ENCODE data around the gene CST1.

The CST1 gene

DNA sequence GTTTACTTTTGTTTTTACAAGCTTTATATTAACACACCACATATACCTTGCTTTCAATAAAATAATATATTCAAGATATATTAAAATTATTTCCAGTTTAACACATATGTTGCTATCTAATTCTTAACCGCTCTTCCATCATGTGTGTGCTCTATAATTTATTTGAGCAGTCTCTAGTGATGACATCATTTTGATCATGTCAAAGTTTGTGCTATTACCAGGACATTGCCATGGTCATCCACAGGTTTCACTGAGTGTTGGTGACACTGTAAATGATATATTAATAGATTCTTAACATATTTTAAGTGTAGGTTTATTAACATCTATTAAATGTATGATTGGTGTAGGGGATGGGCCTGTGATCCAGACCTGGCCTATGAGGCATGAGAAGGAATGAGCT, 44.8 kb downstream of the CST1 start:
- H3K27ac ChIP-seq (ENCODE audit: low read depth, low read length) = no peak overlapping the region
- no peaks in the 10 kb centered on the region for H3K27me3 ChIP-seq (ENCODE audit: insufficient read depth, low read length)
- H3K36me3 ChIP-seq (ENCODE audit: insufficient read depth, low read length) = no peaks in the 10 kb centered on the region
- no peaks in the 10 kb centered on the region for H3K9me3 ChIP-seq (ENCODE audit: insufficient read depth, low read depth, low read length)
- no peak overlapping the region for H3K4me3 ChIP-seq (ENCODE audit: low read length)
- 100% methylated on average over 1 of the region's 1 CpG for WGBS
- no peak overlapping the region for H3K9ac ChIP-seq (ENCODE audit: low read depth, low read length)
- H3K4me1 ChIP-seq (ENCODE audit: insufficient read depth, low read length) = no peaks in the 10 kb centered on the region

DNA sequence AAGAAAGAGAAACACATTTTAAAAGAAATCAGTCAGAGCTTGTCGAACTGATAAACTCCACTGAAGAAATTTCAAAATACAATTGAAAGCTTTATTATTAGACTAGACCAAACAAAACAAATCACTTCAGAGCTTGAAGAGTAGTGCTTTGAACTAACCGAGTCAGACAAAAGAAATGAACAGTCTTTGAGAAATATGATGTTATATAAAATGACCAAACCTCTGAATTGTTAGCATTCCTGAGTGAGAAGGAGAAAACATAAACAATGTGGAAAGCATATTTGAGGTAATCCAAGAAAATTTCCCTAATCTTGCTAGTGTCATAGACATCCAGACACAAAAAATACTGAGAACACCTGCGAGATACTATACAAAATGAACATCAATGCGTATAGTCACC, 48.7 kb downstream of the CST1 start:
- WGBS = 91% methylated on average over 4 of the region's 4 CpGs
- no peak overlapping the region for H3K4me3 ChIP-seq (ENCODE audit: low read length)
- no peaks in the 10 kb centered on the region for H3K27me3 ChIP-seq (ENCODE audit: insufficient read depth, low read length)
- H3K9ac ChIP-seq (ENCODE audit: low read depth, low read length) = no peak overlapping the region
- no peaks in the 10 kb centered on the region for H3K9me3 ChIP-seq (ENCODE audit: insufficient read depth, low read depth, low read length)
- H3K4me1 ChIP-seq (ENCODE audit: insufficient read depth, low read length) = no peaks in the 10 kb centered on the region
- H3K27ac ChIP-seq (ENCODE audit: low read depth, low read length) = no peak overlapping the region
- no peaks in the 10 kb centered on the region for H3K36me3 ChIP-seq (ENCODE audit: insufficient read depth, low read length)

DNA sequence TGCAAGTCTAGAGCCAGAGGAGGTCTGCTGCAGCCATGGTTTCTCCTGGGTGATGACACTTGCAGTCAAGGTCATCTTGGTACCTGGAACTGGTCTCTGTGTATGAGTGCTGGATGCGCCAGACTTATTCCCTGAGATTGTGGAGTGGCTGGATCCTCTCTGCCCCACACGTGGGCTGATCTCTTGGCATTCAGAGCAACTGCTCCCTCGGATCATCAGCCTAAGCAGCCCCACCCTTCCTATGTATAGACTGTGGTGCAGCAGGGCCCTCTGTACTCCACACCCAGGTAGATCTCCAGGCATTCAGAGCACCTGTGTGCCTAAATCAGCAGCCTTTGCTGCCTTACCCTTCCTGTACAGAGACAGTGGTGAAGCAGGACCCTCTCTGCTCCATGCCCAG, 49.8 kb downstream of the CST1 start:
- Histone ChIP-seq H3K4me1 (ENCODE audit: insufficient read depth, low read length) (no peaks in the 10 kb centered on the region), H3K9me3 (ENCODE audit: insufficient read depth, low read depth, low read length) (no peaks in the 10 kb centered on the region), H3K36me3 (ENCODE audit: insufficient read depth, low read length) (no peaks in the 10 kb centered on the region), H3K9ac (ENCODE audit: low read depth, low read length) (no peak overlapping the region), H3K27me3 (ENCODE audit: insufficient read depth, low read length) (no peaks in the 10 kb centered on the region), H3K4me3 (ENCODE audit: low read length) (no peak overlapping the region), H3K27ac (ENCODE audit: low read depth, low read length) (no peak overlapping the region)
- WGBS = 93% methylated on average over 3 of the region's 3 CpGs

DNA sequence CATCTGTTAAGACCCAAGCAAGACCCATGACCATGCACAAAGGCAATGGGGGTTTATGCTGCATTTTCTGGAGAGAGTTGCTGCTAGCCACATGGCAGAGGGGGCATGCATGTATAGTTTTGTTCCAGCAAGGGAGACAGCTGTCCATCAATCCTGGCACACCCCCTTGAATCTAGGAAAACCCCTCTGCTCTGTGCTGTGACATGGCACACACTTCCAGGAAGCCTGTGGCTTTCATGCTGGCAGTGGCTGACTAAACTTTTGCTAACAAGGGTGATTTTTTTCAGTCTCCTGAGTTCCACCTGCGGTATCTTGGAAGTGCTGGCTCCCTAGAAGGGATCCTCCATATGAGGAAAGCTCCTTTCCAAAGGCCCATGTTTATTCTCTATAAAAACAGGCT, 52.8 kb downstream of the CST1 start:
- H3K9ac ChIP-seq (ENCODE audit: low read depth, low read length) = no peak overlapping the region
- H3K27me3 ChIP-seq (ENCODE audit: insufficient read depth, low read length) = no peaks in the 10 kb centered on the region
- peaks cover 11% of the 10 kb centered on the region; the same call in 1 of the 2 replicates for H3K4me1 ChIP-seq (ENCODE audit: insufficient read depth, low read length)
- no peak overlapping the region for H3K27ac ChIP-seq (ENCODE audit: low read depth, low read length)
- no peak overlapping the region for H3K4me3 ChIP-seq (ENCODE audit: low read length)
- no peaks in the 10 kb centered on the region for H3K9me3 ChIP-seq (ENCODE audit: insufficient read depth, low read depth, low read length)
- 88% methylated on average over 1 of the region's 1 CpG for WGBS
- H3K36me3 ChIP-seq (ENCODE audit: insufficient read depth, low read length) = no peaks in the 10 kb centered on the region
